ENCODE data around the gene SGO2. TPM values are rescaled to one million over a fixed set of nuclear protein-coding genes. Genes with fewer than 3 reads are reported as not detected.

Gene SGO2
- total and polyA plus RNA-seq, 2 of the 13 experiments (the other 11 are each of a cell fraction or from before 2014, with no cell fraction given) = 5.1 to 16.2 TPM

- TF ChIP-seq NONO (IDR thresholded peaks at IDR 0.05) = no peak
- 0 out of 2 replicates have a peak, but pooled peaks have one; percentile 24 for TF ChIP-seq NONO (CRISPR knock-in tag; conservative IDR thresholded peaks at IDR 0.05)
- TF ChIP-seq IKZF4 (CRISPR knock-in tag; IDR thresholded peaks at IDR 0.05; ENCODE audit: borderline replicate concordance, low read depth, not compliant biosample characterization) = no peak
- TF ChIP-seq NR2C2 (CRISPR knock-in tag; IDR thresholded peaks at IDR 0.05; ENCODE audit: borderline replicate concordance) = no peak
- TF ChIP-seq, protein P1, sequence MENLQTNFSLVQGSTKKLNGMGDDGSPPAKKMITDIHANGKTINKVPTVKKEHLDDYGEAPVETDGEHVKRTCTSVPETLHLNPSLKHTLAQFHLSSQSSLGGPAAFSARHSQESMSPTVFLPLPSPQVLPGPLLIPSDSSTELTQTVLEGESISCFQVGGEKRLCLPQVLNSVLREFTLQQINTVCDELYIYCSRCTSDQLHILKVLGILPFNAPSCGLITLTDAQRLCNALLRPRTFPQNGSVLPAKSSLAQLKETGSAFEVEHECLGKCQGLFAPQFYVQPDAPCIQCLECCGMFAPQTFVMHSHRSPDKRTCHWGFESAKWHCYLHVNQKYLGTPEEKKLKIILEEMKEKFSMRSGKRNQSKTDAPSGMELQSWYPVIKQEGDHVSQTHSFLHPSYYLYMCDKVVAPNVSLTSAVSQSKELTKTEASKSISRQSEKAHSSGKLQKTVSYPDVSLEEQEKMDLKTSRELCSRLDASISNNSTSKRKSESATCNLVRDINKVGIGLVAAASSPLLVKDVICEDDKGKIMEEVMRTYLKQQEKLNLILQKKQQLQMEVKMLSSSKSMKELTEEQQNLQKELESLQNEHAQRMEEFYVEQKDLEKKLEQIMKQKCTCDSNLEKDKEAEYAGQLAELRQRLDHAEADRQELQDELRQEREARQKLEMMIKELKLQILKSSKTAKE (CRISPR knock-in tag; IDR thresholded peaks at IDR 0.05; ENCODE audit: borderline replicate concordance) = peak; percentile 61; the same call in 1 of the 2 replicates
- peak; percentile 81 for TF ChIP-seq BCL6 (CRISPR knock-in tag; IDR thresholded peaks at IDR 0.05)
- TF ChIP-seq GATA4 (IDR thresholded peaks at IDR 0.05; ENCODE audit: borderline replicate concordance, low read depth) = no peak
- TF ChIP-seq U2AF2 (IDR thresholded peaks at IDR 0.05; ENCODE audit: low read depth, low read length) = no peak
- TF ChIP-seq ZNF543 (CRISPR knock-in tag; IDR thresholded peaks at IDR 0.05) = no peak
- TF ChIP-seq PHF21A (CRISPR knock-in tag; IDR thresholded peaks at IDR 0.05) = no peak
- TF ChIP-seq FOXK2 (IDR thresholded peaks at IDR 0.05) = peak; percentile 82
- TF ChIP-seq ZNF282 (IDR thresholded peaks at IDR 0.05; ENCODE audit: partially characterized antibody) = no peak
- TF ChIP-seq, protein P2, sequence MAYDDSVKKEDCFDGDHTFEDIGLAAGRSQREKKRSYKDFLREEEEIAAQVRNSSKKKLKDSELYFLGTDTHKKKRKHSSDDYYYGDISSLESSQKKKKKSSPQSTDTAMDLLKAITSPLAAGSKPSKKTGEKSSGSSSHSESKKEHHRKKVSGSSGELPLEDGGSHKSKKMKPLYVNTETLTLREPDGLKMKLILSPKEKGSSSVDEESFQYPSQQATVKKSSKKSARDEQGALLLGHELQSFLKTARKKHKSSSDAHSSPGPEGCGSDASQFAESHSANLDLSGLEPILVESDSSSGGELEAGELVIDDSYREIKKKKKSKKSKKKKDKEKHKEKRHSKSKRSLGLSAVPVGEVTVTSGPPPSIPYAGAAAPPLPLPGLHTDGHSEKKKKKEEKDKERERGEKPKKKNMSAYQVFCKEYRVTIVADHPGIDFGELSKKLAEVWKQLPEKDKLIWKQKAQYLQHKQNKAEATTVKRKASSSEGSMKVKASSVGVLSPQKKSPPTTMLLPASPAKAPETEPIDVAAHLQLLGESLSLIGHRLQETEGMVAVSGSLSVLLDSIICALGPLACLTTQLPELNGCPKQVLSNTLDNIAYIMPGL (CRISPR knock-in tag; IDR thresholded peaks at IDR 0.05; ENCODE audit: borderline replicate concordance in 1 of 2, low read depth in 1 of 2) = peak in 1 of 2 experiments; percentile 73; a peak in 1 of 4 replicates
- TF ChIP-seq FOXP1 (IDR thresholded peaks at IDR 0.05) = peak; percentile 73; the same call in 1 of the 2 replicates
- TF ChIP-seq FOXP1 (CRISPR knock-in tag; IDR thresholded peaks at IDR 0.05) = peak; percentile 82
- peak; percentile 52 for TF ChIP-seq HDAC2 (CRISPR knock-in tag; IDR thresholded peaks at IDR 0.05)
- no peak for TF ChIP-seq ZNF605 (CRISPR knock-in tag; IDR thresholded peaks at IDR 0.05)
- TF ChIP-seq, protein P3, sequence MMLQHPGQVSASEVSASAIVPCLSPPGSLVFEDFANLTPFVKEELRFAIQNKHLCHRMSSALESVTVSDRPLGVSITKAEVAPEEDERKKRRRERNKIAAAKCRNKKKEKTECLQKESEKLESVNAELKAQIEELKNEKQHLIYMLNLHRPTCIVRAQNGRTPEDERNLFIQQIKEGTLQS (CRISPR knock-in tag; IDR thresholded peaks at IDR 0.05) = no peak
- peak; percentile 45 for TF ChIP-seq TBL1XR1 (IDR thresholded peaks at IDR 0.05; ENCODE audit: borderline replicate concordance, low read length, partially characterized antibody)
- TF ChIP-seq MAZ (IDR thresholded peaks at IDR 0.05; ENCODE audit: borderline replicate concordance, low read depth, low read length) = no peak
- TF ChIP-seq MAZ (CRISPR knock-in tag; IDR thresholded peaks at IDR 0.05; ENCODE audit: low read depth) = peak; percentile 42; the same call in 1 of the 2 replicates
- no peak for TF ChIP-seq EEA1 (CRISPR knock-in tag; IDR thresholded peaks at IDR 0.05; ENCODE audit: borderline replicate concordance)
- TF ChIP-seq ZNF550 (CRISPR knock-in tag; IDR thresholded peaks at IDR 0.05; ENCODE audit: borderline replicate concordance) = no peak
- TF ChIP-seq, protein P4, sequence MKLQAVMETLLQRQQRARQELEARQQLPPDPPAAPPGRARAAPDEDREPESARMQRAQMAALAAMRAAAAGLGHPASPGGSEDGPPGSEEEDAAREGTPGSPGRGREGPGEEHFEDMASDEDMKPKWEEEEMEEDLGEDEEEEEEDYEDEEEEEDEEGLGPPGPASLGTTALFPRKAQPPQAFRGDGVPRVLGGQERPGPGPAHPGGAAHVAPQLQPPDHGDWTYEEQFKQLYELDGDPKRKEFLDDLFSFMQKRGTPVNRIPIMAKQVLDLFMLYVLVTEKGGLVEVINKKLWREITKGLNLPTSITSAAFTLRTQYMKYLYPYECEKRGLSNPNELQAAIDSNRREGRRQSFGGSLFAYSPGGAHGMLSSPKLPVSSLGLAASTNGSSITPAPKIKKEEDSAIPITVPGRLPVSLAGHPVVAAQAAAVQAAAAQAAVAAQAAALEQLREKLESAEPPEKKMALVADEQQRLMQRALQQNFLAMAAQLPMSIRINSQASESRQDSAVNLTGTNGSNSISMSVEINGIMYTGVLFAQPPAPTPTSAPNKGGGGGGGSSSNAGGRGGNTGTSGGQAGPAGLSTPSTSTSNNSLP (IDR thresholded peaks at IDR 0.05; ENCODE audit: low read depth, low read length) = peak; percentile 76
- no peak for TF ChIP-seq CHD4 (IDR thresholded peaks at IDR 0.05; ENCODE audit: borderline replicate concordance, low read length)
- TF ChIP-seq ZNF557 (CRISPR knock-in tag; IDR thresholded peaks at IDR 0.05) = no peak
- TF ChIP-seq NR2F2 (IDR thresholded peaks at IDR 0.05; ENCODE audit: borderline replicate concordance, low read depth) = peak; percentile 78
These were observed 52.8 kb downstream of the SGO2 start (continued) for GRCh38 chr2:200578778-200579177.

All from HepG2 (cell line).